GM21423 (cell line): ENCODE results near the gene TMEM44.
"Not testable (repeated sequence)": the region's sequence is repeated elsewhere in the genome, so short reads cannot be mapped to it uniquely, and the experiment has no call there.

Experiments used
- ATAC-seq: cut with Tn5 transposase; IDR thresholded peaks from one replicate; pipeline ENCODE4 v1.9.1; 2021; ENCODE audit warnings: mild to moderate bottlenecking, moderate library complexity; ENCODE audit not compliant: unreplicated experiment

TMEM44 gene

GRCh38 chr3:194647747-194648146 is 14.5 kb upstream of the TMEM44 start:
- ATAC-seq = no peak

DNA sequence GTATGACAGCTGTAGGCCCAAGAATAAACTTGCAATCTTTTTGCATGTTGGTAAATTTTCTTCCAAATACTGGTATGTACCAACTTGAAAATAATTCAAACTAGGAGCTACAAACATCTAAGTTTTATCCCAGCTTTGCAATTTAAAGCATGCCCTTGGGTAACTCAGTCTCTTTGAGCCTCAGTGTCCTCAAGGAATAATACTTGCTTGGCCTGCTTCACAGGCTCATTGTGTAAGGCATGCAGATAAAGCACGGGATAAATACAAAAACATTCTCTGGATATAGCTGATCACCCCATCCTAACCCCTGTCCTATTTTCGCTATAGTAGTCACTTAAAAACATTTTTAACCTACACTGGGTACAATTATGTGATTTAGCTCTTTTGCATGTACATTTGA is 9.6 kb upstream of the TMEM44 start:
- no peak for ATAC-seq

DNA sequence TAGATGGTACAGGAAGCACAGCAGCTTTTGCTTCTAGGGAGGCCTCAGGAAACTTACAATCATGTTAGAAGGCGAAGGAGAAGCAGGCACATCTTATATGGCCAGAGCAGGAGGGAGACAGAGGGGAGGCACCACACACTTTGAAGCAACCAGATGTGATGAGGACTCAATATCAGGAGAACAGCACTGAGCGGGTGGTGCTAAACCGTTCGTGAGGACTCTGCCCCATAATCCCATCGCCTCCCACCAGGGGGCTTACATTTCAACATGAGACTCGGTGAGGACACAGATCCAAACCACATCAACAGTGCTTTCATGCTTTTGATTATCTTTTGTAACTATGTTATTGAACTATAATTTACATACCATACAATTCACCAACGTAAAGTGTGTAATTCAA is 7.6 kb upstream of the TMEM44 start:
- ATAC-seq = no peak

GRCh38 chr3:194638991-194639605 is 5.9 kb upstream of the TMEM44 start:
- ATAC-seq = no peak

DNA sequence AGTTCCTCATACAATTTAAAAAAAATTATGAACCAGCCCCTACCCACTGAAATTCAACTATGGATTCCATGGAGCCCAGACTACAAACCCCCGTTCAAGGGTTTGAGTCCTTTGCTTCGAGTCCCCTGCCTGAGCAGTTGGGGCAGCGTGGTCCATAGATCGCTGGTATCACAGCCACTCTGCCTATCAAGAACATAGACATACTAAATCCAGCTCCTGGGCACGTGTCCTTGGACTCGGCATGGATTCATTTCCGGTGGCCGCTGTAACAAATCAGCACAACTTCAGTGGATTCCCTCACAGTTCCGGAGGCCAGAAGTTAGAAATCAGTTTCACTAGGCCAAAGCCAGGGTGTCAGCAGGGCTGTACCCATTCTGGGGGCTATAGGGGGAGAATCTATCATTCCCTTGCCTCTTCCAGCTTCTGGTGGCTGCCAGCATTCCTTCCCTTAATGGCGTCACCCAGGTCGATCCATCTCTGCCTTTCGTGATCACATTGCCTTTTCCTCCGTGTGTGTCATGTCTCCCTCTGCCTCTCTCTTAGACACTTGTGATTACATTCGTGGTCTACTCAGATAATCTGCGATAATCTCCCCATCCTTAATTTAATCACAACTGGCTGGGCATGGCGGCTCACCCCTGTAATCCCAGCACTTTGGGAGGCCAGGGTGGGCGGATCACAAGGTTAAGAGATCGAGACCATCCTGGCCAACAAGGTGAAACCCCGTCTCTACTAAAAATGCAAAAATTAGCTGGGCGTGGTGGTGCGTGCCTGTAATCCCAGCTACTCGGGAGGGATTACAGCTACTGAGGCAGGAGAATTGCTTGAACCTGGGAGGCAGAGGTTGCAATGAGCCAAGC is 4.6 kb upstream of the TMEM44 start:
- no peak for ATAC-seq

GRCh38 chr3:194637066-194637465 is 3.8 kb upstream of the TMEM44 start:
- ATAC-seq = no peak

DNA sequence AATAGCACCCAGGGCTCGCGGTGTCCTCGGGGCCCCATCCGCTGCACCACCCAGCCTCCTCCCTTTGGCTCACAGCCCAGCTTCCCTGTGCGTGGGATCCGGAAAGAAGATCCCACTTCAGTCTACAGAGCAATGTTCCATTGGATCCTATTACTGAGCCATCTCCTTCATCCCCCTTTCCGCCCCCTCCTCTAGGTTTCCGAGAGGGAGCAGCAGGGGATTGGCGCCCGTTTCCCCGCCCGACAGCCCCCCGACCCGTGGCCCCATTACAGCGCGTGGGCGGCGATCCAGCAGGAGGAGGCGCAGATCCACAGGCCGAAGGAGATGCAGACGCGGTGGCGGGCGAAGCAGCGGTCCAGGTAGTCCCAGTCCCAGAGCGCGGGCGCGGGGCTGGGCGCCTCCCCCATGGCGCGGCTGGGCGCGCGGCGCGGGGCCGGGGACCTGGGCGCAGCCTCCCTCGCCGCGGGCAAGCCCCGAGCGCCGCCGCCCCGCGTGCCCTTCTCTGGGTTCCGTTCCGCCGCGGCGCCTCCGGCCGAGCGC is 340 bp downstream of the TMEM44 start:
- ATAC-seq = peak; percentile 35

DNA sequence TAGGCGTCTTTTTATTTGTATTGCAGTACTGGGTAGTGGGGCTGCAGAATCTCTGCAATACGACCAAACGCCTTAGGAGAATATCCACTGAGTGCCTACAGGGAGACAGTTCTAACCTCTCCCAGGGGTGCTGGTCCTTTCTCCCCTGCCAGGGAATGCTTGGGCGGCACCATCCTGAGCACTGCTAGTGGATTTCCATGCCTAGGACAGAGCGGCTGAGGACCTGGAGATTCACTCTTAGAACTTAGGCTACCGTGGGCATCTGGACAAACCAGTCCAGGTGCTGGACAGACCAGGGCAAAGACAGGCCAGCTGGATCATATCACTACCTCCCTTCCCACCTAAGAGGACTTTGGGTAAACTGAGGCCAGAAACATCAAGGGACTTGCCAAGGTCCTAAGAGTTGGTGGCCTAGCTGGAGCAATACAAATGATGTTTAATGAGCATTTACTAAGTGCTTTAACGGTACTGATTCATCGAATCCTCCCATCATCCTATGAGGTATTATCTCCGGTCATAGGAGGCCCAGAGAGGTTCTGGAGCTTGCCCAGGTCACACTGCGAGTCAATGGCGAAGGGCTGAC is 902 bp downstream of the TMEM44 start:
- no peak for ATAC-seq

DNA sequence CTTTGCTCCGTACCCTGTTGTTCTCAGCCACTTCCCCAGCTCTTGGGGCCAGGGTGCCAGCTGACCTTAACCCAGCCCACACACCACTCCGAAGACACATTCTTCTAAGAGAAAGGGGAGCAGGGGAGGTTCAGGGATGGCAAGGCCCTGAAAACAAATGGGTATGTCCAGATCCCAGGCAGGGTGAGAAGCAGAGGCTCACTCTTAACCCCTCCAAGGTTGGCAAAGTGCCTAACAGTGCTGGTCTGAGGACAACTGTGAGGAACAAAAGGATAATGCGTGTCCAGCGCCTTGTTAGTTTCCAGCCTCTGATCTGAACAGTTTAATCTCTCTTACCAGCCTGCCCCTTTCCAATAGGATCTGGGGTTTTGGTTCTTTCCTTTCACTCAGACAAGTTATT is 1.5 kb downstream of the TMEM44 start:
- no peak for ATAC-seq

DNA sequence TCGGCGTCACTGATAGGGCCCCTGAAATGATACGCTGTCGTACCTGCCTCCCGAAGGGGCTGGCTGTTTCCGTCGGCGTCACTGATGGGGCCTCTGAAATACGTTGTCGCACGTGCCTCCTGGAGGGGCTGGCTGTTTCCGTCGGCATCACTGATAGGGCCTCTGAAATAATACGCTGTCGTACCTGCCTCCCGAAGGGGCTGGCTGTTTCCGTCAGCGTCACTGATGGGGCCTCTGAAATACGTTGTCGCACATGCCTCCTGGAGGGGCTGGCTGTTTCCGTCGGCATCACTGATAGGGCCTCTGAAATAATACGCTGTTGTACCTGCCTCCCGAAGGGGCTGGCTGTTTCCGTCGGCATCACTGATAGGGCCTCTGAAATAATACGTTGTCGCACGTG is 2.5 kb downstream of the TMEM44 start:
- ATAC-seq = not testable (repeated sequence)

GRCh38 chr3:194624956-194625355 is 8.3 kb downstream of the TMEM44 start:
- ATAC-seq = no peak

DNA sequence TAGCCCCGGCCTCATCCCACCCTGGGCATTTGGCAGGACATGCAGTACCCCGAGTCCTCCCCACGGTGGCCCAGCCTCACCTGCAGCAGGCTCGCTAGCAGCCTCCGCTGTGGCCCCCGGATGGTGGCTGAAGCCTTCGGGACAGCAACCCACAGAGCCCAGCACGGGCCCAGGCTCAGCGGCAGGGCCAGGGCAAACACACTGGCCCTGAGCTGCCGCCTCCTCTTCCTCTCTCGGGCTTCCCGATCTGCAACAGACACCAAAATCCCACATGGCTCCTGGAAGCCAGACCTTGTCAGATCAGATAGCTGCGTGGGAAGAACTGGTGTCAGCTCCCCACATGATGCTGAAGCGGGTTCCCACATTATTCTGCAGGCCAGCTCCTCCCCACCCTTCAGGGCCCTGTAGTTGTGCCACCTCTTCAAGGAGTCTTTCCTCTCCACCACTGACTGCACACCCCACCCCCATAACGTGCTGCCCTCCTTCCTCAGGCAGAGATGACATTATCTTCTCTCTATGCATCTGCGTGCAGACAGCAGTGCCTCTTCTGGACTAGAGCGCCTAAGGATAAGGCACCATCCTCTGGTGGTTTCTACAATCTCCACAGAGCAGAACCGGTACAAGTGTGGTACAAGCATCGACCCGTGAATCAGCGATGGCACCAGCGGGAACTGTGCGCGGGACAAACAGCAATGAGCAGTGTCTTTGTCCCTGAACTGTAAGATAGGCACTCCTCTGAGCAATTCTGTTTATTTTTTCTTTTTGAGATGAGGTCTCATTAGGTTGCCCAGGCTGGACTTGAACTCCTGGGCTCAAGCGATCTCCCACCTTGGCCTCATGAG is 9.5 kb downstream of the TMEM44 start:
- ATAC-seq = no peak

DNA sequence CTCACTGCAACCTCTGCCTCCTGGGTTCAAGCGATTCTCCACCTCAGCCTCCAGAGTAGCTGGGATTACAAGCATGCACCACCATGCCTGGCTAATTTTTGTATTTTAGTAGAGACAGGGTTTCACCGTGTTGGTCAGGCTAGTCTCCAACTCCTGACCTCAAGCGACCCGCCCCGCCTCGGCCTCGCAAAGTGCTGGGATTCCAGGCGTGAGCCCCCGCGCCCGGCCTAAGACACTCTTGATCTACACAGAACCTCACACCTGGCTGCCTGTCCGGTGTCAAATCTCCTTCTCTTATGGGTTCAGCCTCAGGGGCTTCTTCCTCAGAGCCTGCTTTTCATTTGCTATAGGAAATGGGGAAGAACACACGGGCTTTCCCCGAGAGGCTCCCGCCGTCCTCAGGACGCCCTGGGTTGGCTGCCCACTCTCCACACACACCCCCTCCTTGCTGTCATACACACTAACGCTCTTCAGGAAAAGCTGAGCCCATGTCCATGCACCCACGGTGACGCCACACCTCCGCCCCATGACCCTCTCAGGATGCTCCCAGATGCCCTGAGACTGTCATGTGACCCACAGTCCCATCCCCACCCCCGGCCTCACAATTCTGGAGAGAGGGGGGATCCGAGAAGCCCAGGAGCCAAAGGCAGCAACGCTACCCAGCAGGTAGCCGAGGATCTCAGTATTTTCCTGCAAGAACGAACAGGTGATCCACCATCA is 10.4 kb downstream of the TMEM44 start:
- no peak for ATAC-seq

DNA sequence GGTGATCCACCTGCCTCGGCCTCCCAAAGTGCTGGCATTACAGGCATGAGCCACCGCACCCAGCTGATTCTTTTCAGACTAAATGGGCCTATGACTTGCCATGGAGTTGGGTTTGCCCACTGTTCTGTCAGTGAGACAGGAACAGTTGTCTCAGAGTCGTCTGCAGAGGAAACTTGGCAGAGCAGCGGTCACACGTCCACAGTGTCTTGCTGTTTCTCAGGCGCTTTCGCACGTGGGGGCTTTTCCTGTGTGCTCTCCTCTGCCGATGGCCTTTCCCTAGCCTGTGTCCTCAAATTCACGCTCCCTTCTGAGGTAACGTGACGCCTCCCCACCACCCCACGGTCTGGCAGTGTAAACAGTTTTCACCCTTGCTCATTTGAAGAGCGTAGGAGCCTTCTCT is 11.3 kb downstream of the TMEM44 start:
- no peak for ATAC-seq

GRCh38 chr3:194620196-194620595 is 13.0 kb downstream of the TMEM44 start:
- no peak for ATAC-seq

DNA sequence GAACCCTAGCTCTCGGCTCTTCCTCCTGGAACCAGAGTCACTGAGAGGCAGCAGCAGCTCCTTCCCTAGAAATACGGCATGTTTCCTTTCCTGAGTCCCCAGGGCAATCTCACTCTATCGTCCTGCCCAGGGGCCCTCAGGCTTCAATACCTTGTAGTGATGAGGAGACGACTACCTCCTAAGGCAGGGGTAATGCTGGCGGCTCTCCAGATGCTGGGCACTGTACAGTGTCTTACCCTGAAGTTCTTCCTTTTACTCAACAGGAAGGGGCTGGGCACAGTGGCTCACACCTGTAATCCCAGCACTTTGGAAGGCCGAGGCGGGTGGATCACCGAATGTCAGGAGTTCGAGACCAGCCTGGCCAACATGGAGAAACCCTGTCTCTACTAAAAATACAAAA is 13.5 kb downstream of the TMEM44 start:
- no peak for ATAC-seq

DNA sequence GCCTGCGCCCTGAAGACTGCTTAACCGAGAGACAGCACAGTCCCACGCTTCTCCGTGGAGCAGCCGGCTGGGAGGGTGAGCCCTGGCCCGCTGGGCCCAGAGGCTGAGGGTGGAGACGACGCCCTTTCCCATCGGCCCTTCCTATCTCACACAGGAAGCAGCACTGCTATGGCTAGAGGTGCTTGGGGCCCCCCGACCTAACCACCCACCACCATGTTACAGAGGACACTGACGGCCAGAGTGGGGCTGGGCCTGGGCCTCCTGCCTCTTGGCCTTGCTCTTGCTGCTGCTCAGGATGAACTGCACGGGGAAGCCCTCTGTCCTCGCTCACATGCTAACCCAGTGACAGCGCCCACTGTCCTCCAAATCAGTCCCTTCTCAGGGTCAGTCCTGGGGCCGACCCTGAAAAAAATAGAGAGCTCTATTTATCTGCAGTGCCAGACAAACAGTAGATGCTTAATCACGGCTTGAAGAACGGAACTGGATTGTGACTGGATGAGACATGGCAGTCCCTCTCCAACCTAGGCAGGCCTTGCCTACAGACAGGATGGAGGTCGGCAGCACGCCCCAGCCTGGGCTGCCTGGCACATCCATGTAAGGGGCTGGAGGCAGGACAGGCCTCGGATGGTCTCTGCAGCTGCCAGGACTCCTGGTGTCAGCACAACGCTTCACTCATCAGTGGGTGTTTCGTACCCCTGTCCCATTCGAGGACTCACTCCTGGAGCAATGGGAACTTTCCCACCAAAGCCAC is 14.2 kb downstream of the TMEM44 start:
- no peak for ATAC-seq

GRCh38 chr3:194617827-194618226 is 15.4 kb downstream of the TMEM44 start:
- ATAC-seq = no peak

DNA sequence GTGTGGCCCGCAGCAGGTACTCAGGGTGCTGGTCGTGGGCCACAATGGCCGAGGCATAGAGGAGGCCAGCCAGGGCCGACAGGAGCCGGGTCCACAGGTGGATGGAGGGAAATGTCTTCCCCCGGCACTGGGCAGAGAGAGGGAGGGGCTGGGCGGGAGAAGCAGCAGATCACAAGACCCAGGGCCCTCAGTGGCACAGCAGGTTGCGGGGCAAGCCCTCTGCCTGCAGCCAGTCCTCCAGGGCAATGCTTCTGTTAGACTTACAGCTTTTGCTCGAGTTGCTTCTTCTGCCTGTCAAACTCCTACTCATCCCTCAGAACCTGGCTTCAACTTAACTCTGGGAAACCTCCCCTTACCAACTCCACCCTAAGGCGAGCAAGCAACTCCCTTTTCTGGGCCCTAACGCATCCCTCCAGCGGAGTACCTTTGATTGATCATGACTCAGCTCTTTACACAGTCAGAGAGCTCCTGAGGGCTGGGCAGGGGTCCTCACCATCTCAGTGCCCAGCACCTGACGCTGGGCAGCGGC is 16.0 kb downstream of the TMEM44 start:
- no peak for ATAC-seq
